Measurements from ENCODE around the gene LRP10.

LRP10 gene

GRCh38 chr14:22929104-22929960 is 57.8 kb downstream of the LRP10 start, which contains the start of gene PRMT5:
TSS of gene PRMT5 (minus strand) at chr14:22929376. CDS start at chr14:22929361, 15 bp downstream.
- ChIA-PET POLR2A (interaction anchor here (0.6 to 4.6 kb wide), 13 partner anchors 10 to 166 kb away, joined by 3 to 50 read pairs (median 6); partner anchors contain the start of genes AJUBA, HAUS4 and RBM23), CTCF (interaction anchor here (0.6 to 3.0 kb wide), 20 partner anchors 10 to 1959 kb away, joined by 3 to 21 read pairs (median 5); partner anchors contain the start of genes HAUS4, LRP10 and RBM23)
- TF ChIP-seq TARDBP (IDR thresholded peaks at IDR 0.05) (peak; percentile 48; the same call in 1 of the 2 replicates), SUZ12 (IDR thresholded peaks at IDR 0.05) (no peak), LEF1 (IDR thresholded peaks at IDR 0.05; ENCODE audit: borderline replicate concordance) (no peak), PKNOX1 (IDR thresholded peaks at IDR 0.05) (peak; percentile 86), HDGF (IDR thresholded peaks at IDR 0.05; ENCODE audit: borderline replicate concordance) (no peak), SP1 (IDR thresholded peaks at IDR 0.05) (no peak), ARNT (IDR thresholded peaks at IDR 0.05) (no peak), ELF4 (IDR thresholded peaks at IDR 0.05) (no peak), BHLHE40 (IDR thresholded peaks at IDR 0.05; ENCODE audit: borderline replicate concordance) (no peak), CTBP1 (IDR thresholded peaks at IDR 0.05; ENCODE audit: borderline replicate concordance) (peak; percentile 26; the same call in 1 of the 2 replicates), FOXA1 (IDR thresholded peaks at IDR 0.05) (no peak), ZNF384 (IDR thresholded peaks at IDR 0.05) (no peak), L3MBTL2 (conservative IDR thresholded peaks at IDR 0.05) (peak; percentile 51; the same call in 1 of the 2 replicates), FOXM1 (IDR thresholded peaks at IDR 0.05; ENCODE audit: borderline replicate concordance) (no peak; the same call in 1 of the 2 replicates), FOXK2 (IDR thresholded peaks at IDR 0.05) (no peak), NFRKB (IDR thresholded peaks at IDR 0.05) (peak; percentile 59; the same call in 1 of the 2 replicates)
- peak; percentile 93 for DNase-seq (ENCODE audit: extremely low spot score)

DNA sequence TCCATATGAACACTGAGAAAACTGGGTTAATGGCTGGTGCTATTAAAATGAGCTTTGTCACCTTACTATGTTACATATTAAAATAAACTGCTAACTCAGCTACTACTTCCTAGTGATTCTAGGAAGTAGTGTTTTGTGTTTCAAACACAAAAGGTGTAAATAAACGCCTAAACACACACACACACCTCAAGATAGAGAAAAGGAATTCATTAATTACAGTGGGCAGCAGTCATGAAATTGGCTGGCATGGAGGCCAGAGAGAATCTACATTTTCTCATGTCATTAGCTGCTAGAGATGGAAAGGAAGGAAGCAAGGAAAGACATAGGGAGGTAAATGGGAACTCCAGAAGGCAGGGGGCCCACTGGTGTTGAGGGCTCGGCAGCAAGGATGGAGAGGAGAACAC is 58.4 kb downstream of the LRP10 start:
- no peak for TF ChIP-seq NFRKB (IDR thresholded peaks at IDR 0.05)
- TF ChIP-seq ARNT (IDR thresholded peaks at IDR 0.05), result no peak
- TF ChIP-seq L3MBTL2 (conservative IDR thresholded peaks at IDR 0.05), result no peak
- no peak for TF ChIP-seq PKNOX1 (IDR thresholded peaks at IDR 0.05)
- no peak for TF ChIP-seq SUZ12 (IDR thresholded peaks at IDR 0.05)
- no peak for TF ChIP-seq FOXK2 (IDR thresholded peaks at IDR 0.05)
- no peak for TF ChIP-seq TARDBP (IDR thresholded peaks at IDR 0.05)
- TF ChIP-seq LEF1 (IDR thresholded peaks at IDR 0.05; ENCODE audit: borderline replicate concordance), result no peak
- TF ChIP-seq CTBP1 (IDR thresholded peaks at IDR 0.05; ENCODE audit: borderline replicate concordance), result no peak
- no peak for TF ChIP-seq FOXM1 (IDR thresholded peaks at IDR 0.05; ENCODE audit: borderline replicate concordance)
- TF ChIP-seq ZNF384 (IDR thresholded peaks at IDR 0.05), result no peak
- TF ChIP-seq SP1 (IDR thresholded peaks at IDR 0.05), result no peak
- TF ChIP-seq BHLHE40 (IDR thresholded peaks at IDR 0.05; ENCODE audit: borderline replicate concordance), result no peak
- no peak for TF ChIP-seq HDGF (IDR thresholded peaks at IDR 0.05; ENCODE audit: borderline replicate concordance)
- no peak for DNase-seq (ENCODE audit: extremely low spot score)
- ChIA-PET CTCF (interaction anchor here (0.6 to 3.0 kb wide), 21 partner anchors 11 to 1959 kb away, joined by 3 to 21 read pairs (median 5); partner anchors contain the start of genes HAUS4, LRP10 and RBM23), POLR2A (interaction anchor here (0.6 to 4.6 kb wide), 14 partner anchors 11 to 166 kb away, joined by 3 to 50 read pairs (median 5); partner anchors contain the start of genes AJUBA, HAUS4 and RBM23)

Measured in HEK293T (cell line).